Body of pancreas (tissue), 4 donors: Measurements from ENCODE around the gene HNRNPC. TPM values are rescaled to one million over a fixed set of nuclear protein-coding genes. Genes with fewer than 3 reads are reported as not detected.
"Not testable (repeated sequence)": the region's sequence is repeated elsewhere in the genome, so short reads cannot be mapped to it uniquely, and the experiment has no call there.

ENCODE experiments used
- ATAC-seq: fragments of 150-250 bp; one replicate; pipeline ENCODE4 v1.9.1; 2016
- DNase-seq, 4 donors: peaks; one replicate each; pipeline ENCODE4 v3.0.0-alpha.2; 2019
- H3K27ac ChIP-seq, 4 donors: fragments of 200-600 bp; sonication (generic); 1 replicate in 3 of 4; 2 replicates in 1 of 4; pipeline versions ENCODE4 v1.5.1 to v1.6.1; 2016 to 2019; ENCODE audit warnings: mild to moderate bottlenecking in 1 of 4, mixed read lengths in 1 of 4, moderate library complexity in 1 of 4
- H3K27me3 ChIP-seq, 2 donors: fragments of 200-600 bp; sonication (generic); one replicate each; pipeline ENCODE4 v1.6.0; 2016; ENCODE audit warnings: mild to moderate bottlenecking in 1 of 2
- H3K36me3 ChIP-seq, 2 donors: fragments of 200-600 bp; sonication (generic); replicated peaks in 1 of 2; 2 replicates each; pipeline ENCODE4 v1.5.1; 2016; ENCODE audit warnings: low read depth in 2 of 2; ENCODE audit not compliant: insufficient read depth in 1 of 2
- H3K4me1 ChIP-seq: fragments of 200-600 bp; sonication (generic); one replicate; pipeline ENCODE4 v1.6.0; 2016
- H3K4me3 ChIP-seq, 2 donors: fragments of 200-600 bp; sonication (generic); 1 replicate in 1 of 2; 2 replicates in 1 of 2; pipeline ENCODE4 v1.5.1; 2016 to 2019
- H3K9me3 ChIP-seq, 3 donors: fragments of 200-600 bp; sonication (generic); 1 replicate in 2 of 3; 2 replicates in 1 of 3; pipeline ENCODE4 v1.5.1; 2016
- POLR2A ChIP-seq, 3 donors: fragments of 450-650 bp; IDR thresholded peaks; one replicate each; pipeline ENCODE4 v1.6.1; 2016; ENCODE audit warnings: antibody characterized with exemption in 3 of 3, mild to moderate bottlenecking in 2 of 3
- WGBS, 2 donors: methylation state at CpG; one replicate each; pipeline ENCODE4 v1.1.5; 2017; 5-methylcytosine and 5-hydroxymethylcytosine counted together
- intact Hi-C: fragments of 100-400 bp; cut with DNase I; formaldehyde crosslinking; loops from one replicate; pipeline ENCODE4 v1.15.1; 2023
- total RNA-seq, 2 donors: library from RNA; depleted of rRNA; stranded (reverse); fragments of >200 nt; gene quantifications; one replicate each; pipeline ENCODE4 v1.1.0, GENCODE V29; 2016
- TF ChIP-seq, protein P1 (sequence below), 7 experiments: fragments of 450-650 bp in 4 of 7; fragments of 200-600 bp in 3 of 7; sonication (generic) in 3 of 7; IDR thresholded peaks; one replicate each; pipeline ENCODE4 v1.5.1; 2016 to 2019; ENCODE audit warnings: antibody characterized with exemption in 7 of 7

HNRNPC gene
- total RNA-seq, 2 donors from 2014 or later = 245 to 251 TPM

DNA sequence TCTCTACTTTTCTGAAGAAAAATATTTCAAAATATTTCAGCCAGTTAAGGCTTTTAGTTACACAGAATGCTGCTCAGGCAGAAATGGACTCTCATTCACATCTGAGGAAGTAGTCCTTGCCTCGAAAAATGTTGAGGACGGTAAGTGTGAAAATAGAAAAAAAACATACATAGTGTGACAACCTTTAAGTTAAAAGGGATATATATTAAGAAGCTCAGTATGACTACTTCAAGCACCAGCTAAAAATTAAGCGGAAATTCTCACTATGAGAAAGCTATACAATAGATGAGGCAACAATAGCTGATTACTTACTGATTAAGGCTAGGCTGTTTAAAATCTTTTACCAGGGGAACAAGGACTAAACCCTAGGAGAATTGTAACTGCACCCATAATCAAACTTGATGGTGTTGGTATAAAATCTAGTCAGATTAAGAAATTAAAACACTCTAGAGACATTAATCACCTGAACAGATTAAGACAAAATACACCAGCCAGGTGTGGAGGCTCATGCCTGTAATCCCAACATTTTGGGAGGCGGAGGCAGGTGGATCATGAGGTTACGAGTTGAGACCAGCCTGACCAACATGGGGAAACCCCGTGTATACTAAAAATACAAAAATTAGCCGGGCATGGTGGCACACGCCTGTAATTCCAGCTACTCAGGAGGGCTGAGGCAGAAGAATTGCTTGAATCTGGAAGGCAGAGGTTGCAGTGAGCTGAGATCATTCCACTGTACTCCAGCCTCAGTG, 53.9 kb downstream of the HNRNPC start:
- intact Hi-C loops = no loop called here
- no peaks in the 10 kb centered on the region for H3K27me3 ChIP-seq
- H3K27ac ChIP-seq = no peak overlapping the region
- no peak overlapping the region for H3K4me3 ChIP-seq
- no peak for ATAC-seq
- peaks cover 17 to 18% of the 10 kb centered on the region in 2 donors for H3K36me3 ChIP-seq
- H3K4me1 ChIP-seq = peaks cover 9% of the 10 kb centered on the region
- DNase-seq = no peak
- 74 to 91% methylated on average over 8 of the region's 8 CpGs for WGBS, 2 donors
- no peaks in the 10 kb centered on the region for H3K9me3 ChIP-seq
- TF ChIP-seq, protein P1, sequence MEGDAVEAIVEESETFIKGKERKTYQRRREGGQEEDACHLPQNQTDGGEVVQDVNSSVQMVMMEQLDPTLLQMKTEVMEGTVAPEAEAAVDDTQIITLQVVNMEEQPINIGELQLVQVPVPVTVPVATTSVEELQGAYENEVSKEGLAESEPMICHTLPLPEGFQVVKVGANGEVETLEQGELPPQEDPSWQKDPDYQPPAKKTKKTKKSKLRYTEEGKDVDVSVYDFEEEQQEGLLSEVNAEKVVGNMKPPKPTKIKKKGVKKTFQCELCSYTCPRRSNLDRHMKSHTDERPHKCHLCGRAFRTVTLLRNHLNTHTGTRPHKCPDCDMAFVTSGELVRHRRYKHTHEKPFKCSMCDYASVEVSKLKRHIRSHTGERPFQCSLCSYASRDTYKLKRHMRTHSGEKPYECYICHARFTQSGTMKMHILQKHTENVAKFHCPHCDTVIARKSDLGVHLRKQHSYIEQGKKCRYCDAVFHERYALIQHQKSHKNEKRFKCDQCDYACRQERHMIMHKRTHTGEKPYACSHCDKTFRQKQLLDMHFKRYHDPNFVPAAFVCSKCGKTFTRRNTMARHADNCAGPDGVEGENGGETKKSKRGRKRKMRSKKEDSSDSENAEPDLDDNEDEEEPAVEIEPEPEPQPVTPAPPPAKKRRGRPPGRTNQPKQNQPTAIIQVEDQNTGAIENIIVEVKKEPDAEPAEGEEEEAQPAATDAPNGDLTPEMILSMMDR (IDR thresholded peaks at IDR 0.05) = no peak
- TF ChIP-seq POLR2A (IDR thresholded peaks at IDR 0.05) = no peak

DNA sequence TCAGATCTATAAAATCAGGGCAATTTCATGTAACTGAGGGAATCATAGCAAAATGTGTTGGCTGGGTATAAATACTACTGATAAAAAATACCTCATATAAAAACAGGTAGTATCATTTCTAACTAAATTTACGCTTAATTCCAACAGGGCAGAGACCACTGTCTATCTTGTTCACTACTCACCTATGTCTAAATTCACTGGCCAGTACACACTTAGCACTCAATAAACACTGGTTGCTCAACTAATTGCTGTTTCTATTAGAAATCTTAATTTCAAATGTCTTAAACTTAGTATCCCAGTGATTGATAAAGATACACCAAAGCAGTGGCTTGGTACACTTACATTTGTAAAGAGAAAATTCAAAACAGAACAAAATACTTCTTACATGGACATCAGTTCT, 55.6 kb downstream of the HNRNPC start:
- Histone ChIP-seq H3K27ac (no peak overlapping the region), H3K27me3 (no peaks in the 10 kb centered on the region), H3K36me3 (peaks cover 27 to 29% of the 10 kb centered on the region in 2 donors), H3K9me3 (no peaks in the 10 kb centered on the region), H3K4me3 (no peak overlapping the region), H3K4me1 (peaks cover 7% of the 10 kb centered on the region)
- TF ChIP-seq, protein P1 (IDR thresholded peaks at IDR 0.05) = no peak
- 85 to 90% methylated on average over 1 of the region's 1 CpG for WGBS, 2 donors
- ATAC-seq (no peak), DNase-seq (no peak)
- intact Hi-C loops = no loop called here

DNA sequence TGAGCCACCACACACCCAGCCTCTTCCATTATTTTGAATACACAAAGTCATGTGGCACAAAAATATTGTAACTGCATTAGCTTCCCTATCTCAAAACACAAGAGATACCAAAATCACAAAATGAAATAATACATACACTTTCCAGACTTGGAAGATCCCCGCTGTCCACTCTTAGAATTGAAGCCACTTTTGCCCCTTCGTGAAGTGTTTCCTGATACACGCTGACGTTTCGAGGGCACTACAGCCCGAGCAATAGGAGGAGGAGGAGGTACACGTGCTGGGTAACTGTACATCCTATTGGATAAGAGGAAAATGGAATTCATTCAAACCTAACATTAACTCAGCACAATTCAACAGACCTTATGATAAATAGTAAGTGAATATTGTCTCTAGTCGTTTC, 56.4 kb downstream of the HNRNPC start:
- H3K9me3 ChIP-seq, H3K27ac ChIP-seq, ATAC-seq, intact Hi-C loops, H3K27me3 ChIP-seq, H3K4me3 ChIP-seq, DNase-seq, H3K4me1 ChIP-seq: not testable (repeated sequence)
- peaks cover 30 to 33% of the 10 kb centered on the region in 2 donors for H3K36me3 ChIP-seq
- WGBS, 2 donors = 88% methylated on average over 8 of the region's 8 CpGs

DNA sequence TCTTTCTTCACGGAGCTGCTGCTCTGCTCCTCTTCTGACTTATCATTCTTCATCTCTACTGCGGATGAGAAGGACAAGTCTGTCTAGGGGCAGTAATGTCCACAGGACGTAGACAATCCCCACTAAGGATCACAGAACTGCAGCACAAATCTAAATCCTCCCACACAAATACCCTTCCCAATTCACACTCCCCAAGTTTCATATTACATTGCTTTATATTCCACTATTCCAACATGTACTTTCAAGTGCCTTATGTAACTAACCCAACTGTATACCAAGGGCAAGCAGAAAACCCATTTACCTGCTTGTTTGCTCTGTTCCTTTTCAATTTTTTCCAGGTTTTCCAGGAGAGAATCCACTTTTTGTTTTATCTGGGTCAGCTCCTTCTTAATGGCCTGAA, 57.7 kb downstream of the HNRNPC start:
- H3K27me3 ChIP-seq = no peaks in the 10 kb centered on the region
- intact Hi-C loops = no loop called here
- H3K9me3 ChIP-seq = no peaks in the 10 kb centered on the region
- peaks cover 7% of the 10 kb centered on the region for H3K4me1 ChIP-seq
- ATAC-seq = no peak
- DNase-seq = no peak
- TF ChIP-seq POLR2A (IDR thresholded peaks at IDR 0.05) = no peak
- TF ChIP-seq, protein P1 (IDR thresholded peaks at IDR 0.05) = no peak
- H3K36me3 ChIP-seq = peaks cover 30 to 36% of the 10 kb centered on the region in 2 donors
- 91 to 92% methylated on average over 3 of the region's 3 CpGs for WGBS, 2 donors
- H3K4me3 ChIP-seq = no peak overlapping the region
- H3K27ac ChIP-seq = no peak overlapping the region

DNA sequence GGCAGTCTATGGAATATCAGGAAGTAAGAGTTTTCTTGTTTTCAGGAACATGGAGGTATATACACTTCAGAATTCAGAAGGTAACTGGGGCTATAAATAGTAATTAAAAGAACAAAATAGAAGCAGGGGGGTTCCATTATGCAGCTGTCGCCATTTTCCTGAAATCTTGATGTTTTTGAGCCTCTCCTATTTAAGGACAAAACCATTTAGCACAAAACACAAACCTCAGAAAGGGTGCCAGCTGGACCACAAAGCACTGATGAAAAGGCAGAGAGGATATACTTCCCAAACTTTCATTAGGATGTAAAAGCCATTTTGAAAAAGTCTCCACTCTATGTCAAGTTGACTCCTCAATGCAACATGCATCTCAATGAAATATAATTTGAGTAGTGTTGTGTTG, 59.2 kb downstream of the HNRNPC start:
- TF ChIP-seq, protein P1 (IDR thresholded peaks at IDR 0.05) = no peak
- no peak for TF ChIP-seq POLR2A (IDR thresholded peaks at IDR 0.05)
- no peaks in the 10 kb centered on the region for H3K27me3 ChIP-seq
- DNase-seq (no peak), ATAC-seq (no peak)
- H3K4me1 ChIP-seq = peaks cover under 1% of the 10 kb centered on the region
- H3K36me3 ChIP-seq = peaks cover 30 to 33% of the 10 kb centered on the region in 2 donors
- H3K27ac ChIP-seq = no peak overlapping the region
- no peaks in the 10 kb centered on the region for H3K9me3 ChIP-seq
- intact Hi-C loops = no loop called here
- WGBS, 2 donors = 90 to 93% methylated on average over 1 of the region's 1 CpG
- no peak overlapping the region for H3K4me3 ChIP-seq
